ENCODE data around the gene CPAMD8. TPM values are rescaled to one million over a fixed set of nuclear protein-coding genes. Genes with fewer than 3 reads are reported as not detected.

Gene CPAMD8
- total and polyA plus RNA-seq, 9 of the 15 experiments (the other 6 are each of a cell fraction or from before 2014, with no cell fraction given) = 0.20 to 2.1 (median 1.3) TPM

- 0 out of 2 replicates have a peak, but pooled peaks have one; percentile 45 for TF ChIP-seq THRB (CRISPR knock-in tag; conservative IDR thresholded peaks at IDR 0.05)
- 0 out of 2 replicates have a peak, but pooled peaks have one; percentile 8 for TF ChIP-seq PML (IDR thresholded peaks at IDR 0.05; ENCODE audit: low read length)
- peak; percentile 27; the same call in 1 of the 2 replicates for TF ChIP-seq TAF7 (tag; IDR thresholded peaks at IDR 0.05)
- no peak for TF ChIP-seq SOX6 (IDR thresholded peaks at IDR 0.05)
- TF ChIP-seq E2F3 (CRISPR knock-in tag; IDR thresholded peaks at IDR 0.05) = peak; percentile 8; the same call in 1 of the 2 replicates
- TF ChIP-seq ZC3H4 (CRISPR knock-in tag; IDR thresholded peaks at IDR 0.05; ENCODE audit: borderline replicate concordance) = peak; percentile 53; the same call in 1 of the 2 replicates
- 0 out of 2 replicates have a peak, but pooled peaks have one; percentile 4 for TF ChIP-seq MEF2D (tag; conservative IDR thresholded peaks at IDR 0.05; ENCODE audit: low read depth)
- TF ChIP-seq NR2C1 (IDR thresholded peaks at IDR 0.05) = no peak
- 0 out of 2 replicates have a peak, but pooled peaks have one; percentile 23 for TF ChIP-seq NR2C1 (tag; IDR thresholded peaks at IDR 0.05)
- no peak for TF ChIP-seq ZNF707 (CRISPR knock-in tag; conservative IDR thresholded peaks at IDR 0.05)
- TF ChIP-seq SLC30A9 (CRISPR knock-in tag; IDR thresholded peaks at IDR 0.05) = no peak
- no peak for TF ChIP-seq AFF1 (IDR thresholded peaks at IDR 0.05; ENCODE audit: low read depth in 1 of 2, partially characterized antibody in 2 of 2)
- TF ChIP-seq HMGN3 (IDR thresholded peaks at IDR 0.05; ENCODE audit: borderline replicate concordance, extremely low read depth, insufficient read length, low read depth, low read length) = no peak
- 0 out of 2 replicates have a peak, but pooled peaks have one; percentile 59 for TF ChIP-seq ZNF717 (CRISPR knock-in tag; IDR thresholded peaks at IDR 0.05)
- peak; percentile 32; the same call in 1 of the 2 replicates for TF ChIP-seq ZNF609 (CRISPR knock-in tag; IDR thresholded peaks at IDR 0.05; ENCODE audit: borderline replicate concordance)
- no peak for TF ChIP-seq CEBPB (tag; IDR thresholded peaks at IDR 0.05)
- TF ChIP-seq SIN3A (IDR thresholded peaks at IDR 0.05; ENCODE audit: borderline replicate concordance in 2 of 2, control insufficient read depth in 1 of 2, low read depth in 2 of 2, low read length in 2 of 2) = 0 out of 4 replicates have a peak, but pooled peaks of 1 of the 2 experiments have one; percentile 43
- TF ChIP-seq MECOM (CRISPR knock-in tag; IDR thresholded peaks at IDR 0.05) = peak; percentile 54; the same call in 1 of the 2 replicates
Measured at GRCh38 chr19:16889366-16889882, 137.2 kb downstream of the CPAMD8 start (continued).
